Trophoblast cell (in vitro differentiated cells and primary cell): ENCODE measurements around the gene TAF6.

Experiments used
- DNase-seq, 2 donors: peaks; one replicate each; pipeline ENCODE4 v3.0.0-alpha.2; 2016
- H2AFZ ChIP-seq: 2 replicates; pipeline ENCODE4 v1.6.1; 2013; ENCODE audit warnings: low read length, moderate library complexity, mild to moderate bottlenecking; ENCODE audit not compliant: insufficient read depth, poor library complexity
- H2AK5ac ChIP-seq: 2 replicates; pipeline ENCODE4 v1.6.1; 2013; ENCODE audit warnings: mild to moderate bottlenecking, low read length
- H2BK120ac ChIP-seq: 2 replicates; pipeline ENCODE4 v1.6.1; 2013; ENCODE audit warnings: low read length, mild to moderate bottlenecking, moderate library complexity; ENCODE audit not compliant: insufficient read depth, poor library complexity
- H2BK12ac ChIP-seq: 2 replicates; pipeline ENCODE4 v1.6.1; 2013; ENCODE audit warnings: mild to moderate bottlenecking, low read length, moderate library complexity
- H2BK5ac ChIP-seq: 2 replicates; pipeline ENCODE4 v1.6.1; 2013; ENCODE audit warnings: low read length, low read depth, moderate library complexity, mild to moderate bottlenecking; ENCODE audit not compliant: poor library complexity
- H3K14ac ChIP-seq: 2 replicates; pipeline ENCODE4 v1.6.1; 2013; ENCODE audit warnings: mild to moderate bottlenecking, low read length
- H3K18ac ChIP-seq: 2 replicates; pipeline ENCODE4 v1.6.1; 2013; ENCODE audit warnings: mild to moderate bottlenecking, low read length
- H3K23ac ChIP-seq: 2 replicates; pipeline ENCODE4 v1.6.1; 2013; ENCODE audit warnings: low read length
- H3K27ac ChIP-seq: 2 replicates; pipeline ENCODE4 v1.5.1; 2013; ENCODE audit warnings: low read depth, mild to moderate bottlenecking, inconsistent platforms, low read length, moderate library complexity
- H3K27me3 ChIP-seq: 2 replicates; pipeline ENCODE4 v1.6.1; 2013; ENCODE audit warnings: inconsistent platforms, mild to moderate bottlenecking, low read length, moderate library complexity; ENCODE audit not compliant: insufficient read depth
- H3K36me3 ChIP-seq, 2 experiments: 1 replicate in 1 of 2; 2 replicates in 1 of 2; pipeline ENCODE4 v1.6.1; 2013; ENCODE audit warnings: low read length in 2 of 2, mild to moderate bottlenecking in 2 of 2, moderate library complexity in 1 of 2; ENCODE audit not compliant: insufficient read depth in 2 of 2, control insufficient read depth in 1 of 2
- H3K4ac ChIP-seq: 2 replicates; pipeline ENCODE4 v1.6.1; 2013; ENCODE audit warnings: low read depth, mild to moderate bottlenecking, low read length, moderate library complexity
- H3K4me1 ChIP-seq, 2 experiments: 1 replicate in 1 of 2; 2 replicates in 1 of 2; pipeline ENCODE4 v1.6.1; 2013; ENCODE audit warnings: low read length in 2 of 2, mild to moderate bottlenecking in 2 of 2, moderate library complexity in 1 of 2; ENCODE audit not compliant: insufficient read depth in 2 of 2, control insufficient read depth in 1 of 2
- H3K4me2 ChIP-seq: 2 replicates; pipeline ENCODE4 v1.6.1; 2013; ENCODE audit warnings: inconsistent platforms, mild to moderate bottlenecking, low read length, moderate library complexity
- H3K4me3 ChIP-seq: 2 replicates; pipeline ENCODE4 v1.5.1; 2013; ENCODE audit warnings: mild to moderate bottlenecking, low read depth, low read length, inconsistent platforms
- H3K79me1 ChIP-seq: one replicate; pipeline ENCODE4 v1.6.1; 2013; ENCODE audit warnings: low read length
- H3K79me2 ChIP-seq: 2 replicates; pipeline ENCODE4 v1.6.1; 2013; ENCODE audit warnings: low read length, mild to moderate bottlenecking; ENCODE audit not compliant: control insufficient read depth, insufficient read depth, poor library complexity
- H3K9ac ChIP-seq: 2 replicates; pipeline ENCODE4 v1.6.1; 2013; ENCODE audit warnings: mild to moderate bottlenecking, low read length
- H3K9me3 ChIP-seq: 2 replicates; pipeline ENCODE4 v1.6.1; 2013; ENCODE audit warnings: low read depth, mild to moderate bottlenecking, control low read depth, inconsistent platforms, low read length; ENCODE audit not compliant: insufficient read depth
- H4K12ac ChIP-seq: 2 replicates; pipeline ENCODE4 v1.6.1; 2013; ENCODE audit warnings: low read depth, mild to moderate bottlenecking, low read length, moderate library complexity
- H4K8ac ChIP-seq: 2 replicates; pipeline ENCODE4 v1.6.1; 2013; ENCODE audit warnings: low read depth, mild to moderate bottlenecking, low read length, moderate library complexity
- H4K91ac ChIP-seq: one replicate; pipeline ENCODE4 v1.6.1; 2013; ENCODE audit warnings: low read depth, mild to moderate bottlenecking, low read length, moderate library complexity
- WGBS: extraction: QIAGEN DNeasy Blood & Tissue Kit; methylation state at CpG from one replicate; pipeline ENCODE4 v1.1.7; 2013; ENCODE audit warnings: missing lambda C conversion rate; ENCODE audit not compliant: insufficient read length, insufficient coverage; ENCODE audit errors: extremely low coverage; 5-methylcytosine and 5-hydroxymethylcytosine counted together

TAF6 gene

DNA sequence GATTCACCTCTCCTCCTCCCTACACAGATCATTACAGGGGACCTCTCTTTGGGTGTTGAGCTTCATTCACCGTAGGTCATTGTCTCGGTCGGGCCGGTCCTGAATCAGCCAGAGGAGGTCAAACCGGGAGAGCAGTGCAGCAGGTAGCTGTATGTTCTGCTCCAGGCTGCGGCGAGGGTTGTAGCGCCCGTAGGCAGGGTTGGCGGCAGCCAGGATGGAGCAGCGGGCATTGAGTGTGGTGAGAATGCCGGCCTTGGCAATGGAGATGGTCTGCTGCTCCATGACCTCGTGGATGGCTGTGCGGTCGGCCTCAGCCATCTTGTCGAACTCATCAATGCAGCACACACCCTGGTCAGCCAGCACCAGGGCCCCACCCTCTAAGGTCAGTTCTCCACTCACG is 23.5 kb downstream of the TAF6 start:
- no peak overlapping the region for H2BK12ac ChIP-seq
- H3K14ac ChIP-seq: no peak overlapping the region
- no peaks in the 10 kb centered on the region for H3K9me3 ChIP-seq
- DNase-seq: no peak
- H3K4me3 ChIP-seq: no peak overlapping the region
- no peaks in the 10 kb centered on the region for H3K27me3 ChIP-seq
- no peak overlapping the region for H4K91ac ChIP-seq
- no peak overlapping the region for H2AFZ ChIP-seq
- H3K23ac ChIP-seq: no peak overlapping the region
- no peak overlapping the region for H3K4ac ChIP-seq
- no peak overlapping the region for H3K27ac ChIP-seq
- no peak overlapping the region for H3K18ac ChIP-seq
- no peak overlapping the region for H4K12ac ChIP-seq
- H3K79me2 ChIP-seq: peaks cover 7% of the 10 kb centered on the region
- WGBS: no CpG with 5 or more reads among the region's 17 CpGs
- no peak overlapping the region for H4K8ac ChIP-seq
- no peak overlapping the region for H2AK5ac ChIP-seq
- H3K36me3 ChIP-seq: peaks cover 79 to 88% of the 10 kb centered on the region in 2 experiments
- peaks cover 2% of the 10 kb centered on the region for H3K79me1 ChIP-seq
- H3K4me1 ChIP-seq: peaks cover 3 to 4% of the 10 kb centered on the region in 2 experiments
- no peak overlapping the region for H2BK120ac ChIP-seq
- no peak overlapping the region for H3K9ac ChIP-seq
- no peak overlapping the region for H2BK5ac ChIP-seq
- H3K4me2 ChIP-seq: no peak overlapping the region

GRCh38 chr7:100095289-100095688 is 23.9 kb downstream of the TAF6 start:
- H3K27ac ChIP-seq: no peak overlapping the region
- no peak overlapping the region for H2BK5ac ChIP-seq
- no peaks in the 10 kb centered on the region for H3K27me3 ChIP-seq
- no peak overlapping the region for H3K9ac ChIP-seq
- H2BK12ac ChIP-seq: no peak overlapping the region
- WGBS: no CpG with 5 or more reads among the region's 9 CpGs
- H3K36me3 ChIP-seq: peaks cover 80 to 92% of the 10 kb centered on the region in 2 experiments
- H3K23ac ChIP-seq: no peak overlapping the region
- no peak overlapping the region for H2AFZ ChIP-seq
- no peak for DNase-seq
- no peak overlapping the region for H2AK5ac ChIP-seq
- H3K14ac ChIP-seq: no peak overlapping the region
- H3K18ac ChIP-seq: no peak overlapping the region
- no peak overlapping the region for H3K4ac ChIP-seq
- no peak overlapping the region for H4K91ac ChIP-seq
- peaks cover 2% of the 10 kb centered on the region for H3K79me1 ChIP-seq
- no peak overlapping the region for H3K4me2 ChIP-seq
- no peak overlapping the region for H4K8ac ChIP-seq
- H3K4me1 ChIP-seq: peaks cover 3 to 4% of the 10 kb centered on the region in 2 experiments
- no peak overlapping the region for H3K4me3 ChIP-seq
- no peaks in the 10 kb centered on the region for H3K9me3 ChIP-seq
- H2BK120ac ChIP-seq: no peak overlapping the region
- H4K12ac ChIP-seq: no peak overlapping the region
- H3K79me2 ChIP-seq: peaks cover 5% of the 10 kb centered on the region

DNA sequence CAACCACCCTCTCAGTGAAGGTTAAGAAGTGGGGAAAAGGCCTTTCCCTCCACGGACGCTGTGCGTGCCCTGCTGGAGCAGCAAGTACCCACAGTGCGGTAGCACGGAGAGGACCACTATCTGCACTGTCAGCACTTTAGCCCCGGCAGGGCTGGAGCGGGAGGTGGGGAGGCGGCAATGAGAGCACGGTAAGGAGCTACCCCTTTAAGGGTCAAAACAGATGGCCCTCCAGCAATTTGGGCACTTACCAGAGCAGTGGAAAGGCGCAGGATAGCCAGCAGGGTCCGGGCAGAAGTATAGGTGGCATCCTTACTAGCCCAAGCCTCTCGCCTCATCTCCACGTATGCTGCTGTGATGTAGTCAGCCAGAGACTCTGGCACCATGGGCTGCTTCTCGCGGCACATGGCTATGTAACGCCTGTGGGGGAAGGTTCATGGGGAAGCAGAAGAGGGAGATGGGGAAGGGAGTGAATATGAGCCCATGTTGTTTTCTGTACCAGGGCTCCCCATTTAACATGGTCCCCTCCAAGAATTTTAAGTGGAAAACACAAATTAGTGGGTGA is 25.2 kb downstream of the TAF6 start:
- no peak overlapping the region for H3K23ac ChIP-seq

GRCh38 chr7:100093498-100093897 is 25.7 kb downstream of the TAF6 start:
- peaks cover 1 to 4% of the 10 kb centered on the region in 2 experiments for H3K4me1 ChIP-seq
- no peak overlapping the region for H3K27ac ChIP-seq
- no peak overlapping the region for H3K4me3 ChIP-seq
- H3K4me2 ChIP-seq: no peak overlapping the region
- H3K23ac ChIP-seq: no peak overlapping the region
- no peak overlapping the region for H3K14ac ChIP-seq
- H4K91ac ChIP-seq: no peak overlapping the region
- H2AK5ac ChIP-seq: no peak overlapping the region
- H4K12ac ChIP-seq: no peak overlapping the region
- H2BK120ac ChIP-seq: no peak overlapping the region
- peaks cover 6% of the 10 kb centered on the region for H3K79me2 ChIP-seq
- no peaks in the 10 kb centered on the region for H3K27me3 ChIP-seq
- peak overlapping the region; percentile 32 for H3K9ac ChIP-seq
- no peak overlapping the region for H4K8ac ChIP-seq
- H3K18ac ChIP-seq: no peak overlapping the region
- no peak overlapping the region for H3K4ac ChIP-seq
- no peak overlapping the region for H2BK12ac ChIP-seq
- no peak overlapping the region for H2AFZ ChIP-seq
- no peak for DNase-seq
- no CpG with 5 or more reads among the region's 13 CpGs for WGBS
- H3K9me3 ChIP-seq: no peaks in the 10 kb centered on the region
- no peak overlapping the region for H2BK5ac ChIP-seq
- peaks cover 7% of the 10 kb centered on the region for H3K79me1 ChIP-seq
- peaks cover 69 to 80% of the 10 kb centered on the region in 2 experiments for H3K36me3 ChIP-seq

More for the DNA sequence above, 25.2 kb downstream of the TAF6 start:
- DNase-seq: no peak
- no peak overlapping the region for H2AFZ ChIP-seq
- peaks cover 73 to 85% of the 10 kb centered on the region in 2 experiments for H3K36me3 ChIP-seq
- no peak overlapping the region for H4K12ac ChIP-seq
- H3K4me3 ChIP-seq: no peak overlapping the region
- no peak overlapping the region for H4K91ac ChIP-seq
- no peak overlapping the region for H3K27ac ChIP-seq
- H2BK120ac ChIP-seq: no peak overlapping the region
- H3K18ac ChIP-seq: no peak overlapping the region
- H3K4me2 ChIP-seq: no peak overlapping the region
- H3K4ac ChIP-seq: no peak overlapping the region
- H3K14ac ChIP-seq: no peak overlapping the region
- H4K8ac ChIP-seq: no peak overlapping the region
- H2BK5ac ChIP-seq: no peak overlapping the region
- H3K9ac ChIP-seq: no peak overlapping the region
- no peaks in the 10 kb centered on the region for H3K27me3 ChIP-seq
- no peaks in the 10 kb centered on the region for H3K9me3 ChIP-seq
- peaks cover 2% of the 10 kb centered on the region for H3K79me1 ChIP-seq
- H3K79me2 ChIP-seq: peaks cover 2% of the 10 kb centered on the region
- no CpG with 5 or more reads among the region's 16 CpGs for WGBS
- H2AK5ac ChIP-seq: no peak overlapping the region
- peaks cover 0 to 4% of the 10 kb centered on the region in 2 experiments for H3K4me1 ChIP-seq
- no peak overlapping the region for H2BK12ac ChIP-seq
